GM23338 (cell line): ENCODE results near the gene CAT. TPM values are rescaled to one million over a fixed set of nuclear protein-coding genes. Genes with fewer than 3 reads are reported as not detected.

Experiments used
- ATAC-seq: fragments of 200-7000 bp; cut with Tn5 transposase; 3 replicates; pipeline ENCODE4 v1.9.1; 2020
- DNase-seq: peaks from one replicate; pipeline ENCODE4 v3.0.0-alpha.2; 2015; ENCODE audit warnings: low spot score
- H2AFZ ChIP-seq: fragments of 200-600 bp; sonication (generic); 2 replicates; pipeline ENCODE4 v1.8.0; 2016; ENCODE audit warnings: antibody characterized with exemption, mild to moderate bottlenecking, moderate library complexity
- H3F3A ChIP-seq: fragments of 200-600 bp; sonication (generic); replicated peaks from 2 replicates; pipeline ENCODE4 v1.8.0; 2017; ENCODE audit warnings: antibody characterized with exemption, mixed run types, low read depth
- H3K27ac ChIP-seq: fragments of 200-600 bp; sonication (generic); 2 replicates; pipeline ENCODE4 v1.6.1; 2016; ENCODE audit warnings: low read depth
- H3K27me3 ChIP-seq: fragments of 200-600 bp; sonication (generic); 2 replicates; pipeline ENCODE4 v1.8.0; 2016; ENCODE audit warnings: mild to moderate bottlenecking, mixed run types, moderate library complexity; ENCODE audit not compliant: insufficient read depth
- H3K36me3 ChIP-seq: fragments of 200-600 bp; sonication (generic); 2 replicates; pipeline ENCODE4 v1.8.0; 2016; ENCODE audit warnings: mild to moderate bottlenecking; ENCODE audit not compliant: insufficient read depth
- H3K4me1 ChIP-seq: fragments of 200-600 bp; sonication (generic); 2 replicates; pipeline ENCODE4 v1.8.0; 2016; ENCODE audit warnings: mild to moderate bottlenecking, moderate library complexity; ENCODE audit not compliant: insufficient read depth
- H3K4me2 ChIP-seq: fragments of 200-600 bp; sonication (generic); 2 replicates; pipeline ENCODE4 v1.7.1; 2017; ENCODE audit warnings: mixed run types
- H3K4me3 ChIP-seq: fragments of 200-600 bp; sonication (generic); 2 replicates; pipeline ENCODE4 v1.6.1; 2016; ENCODE audit warnings: mixed run types
- H3K79me2 ChIP-seq: fragments of 200-600 bp; sonication (generic); replicated peaks from 2 replicates; pipeline ENCODE4 v1.8.0; 2017; ENCODE audit warnings: mild to moderate bottlenecking; ENCODE audit not compliant: insufficient read depth
- H3K9me2 ChIP-seq: fragments of 200-600 bp; sonication (generic); 2 replicates; pipeline ENCODE4 v1.8.0; 2017; ENCODE audit not compliant: insufficient read depth
- H4K20me1 ChIP-seq: fragments of 200-600 bp; sonication (generic); replicated peaks from 2 replicates; pipeline ENCODE4 v1.8.0; 2017; ENCODE audit warnings: mild to moderate bottlenecking; ENCODE audit not compliant: insufficient read depth
- H3K27ac Mint-ChIP-seq: 2 replicates; pipeline ENCODE4 v1.8.0; 2020; ENCODE audit warnings: inconsistent platforms, mild to moderate bottlenecking, moderate library complexity, mixed read lengths
- H3K27me3 Mint-ChIP-seq: 3 replicates; pipeline ENCODE4 v1.8.0; 2022; ENCODE audit warnings: low read depth, mild to moderate bottlenecking, moderate library complexity, mixed read lengths, inconsistent platforms; ENCODE audit not compliant: insufficient read depth, poor library complexity
- H3K36me3 Mint-ChIP-seq: 3 replicates; pipeline ENCODE4 v1.8.0; 2021; ENCODE audit warnings: low read depth, mild to moderate bottlenecking, inconsistent platforms, moderate library complexity, mixed read lengths
- H3K4me1 Mint-ChIP-seq: 3 replicates; pipeline ENCODE4 v1.8.0; 2020; ENCODE audit warnings: mild to moderate bottlenecking, inconsistent platforms, mixed read lengths
- H3K4me3 Mint-ChIP-seq: 3 replicates; pipeline ENCODE4 v1.8.0; 2021; ENCODE audit warnings: moderate library complexity, mild to moderate bottlenecking, inconsistent platforms, mixed read lengths
- H3K9me3 Mint-ChIP-seq: 3 replicates; pipeline ENCODE4 v1.8.0; 2020; ENCODE audit warnings: moderate library complexity, mild to moderate bottlenecking, inconsistent platforms, mixed read lengths
- CREB1 ChIP-seq: fragments of 250-450 bp; sonication (Bioruptor Pico); IDR thresholded peaks from 2 replicates; pipeline ENCODE4 v1.5.0; 2020; ENCODE audit warnings: low read depth, mild to moderate bottlenecking, moderate library complexity
- EZH2 ChIP-seq: fragments of 200-600 bp; sonication (generic); IDR thresholded peaks from one replicate; pipeline ENCODE4 v1.8.0; 2017; ENCODE audit warnings: antibody characterized with exemption, mild to moderate bottlenecking, low read depth; ENCODE audit not compliant: unreplicated experiment
- EZH2phosphoT487 ChIP-seq: fragments of 200-600 bp; sonication (generic); IDR thresholded peaks from one replicate; pipeline ENCODE4 v1.8.1; 2018; ENCODE audit warnings: antibody characterized with exemption; ENCODE audit not compliant: unreplicated experiment
- JUNB ChIP-seq: IDR thresholded peaks from one replicate; pipeline ENCODE4 v1.6.1; 2016; ENCODE audit warnings: antibody characterized with exemption; ENCODE audit not compliant: unreplicated experiment
- NANOG ChIP-seq: IDR thresholded peaks from 2 replicates; pipeline ENCODE4 v1.6.1; 2016; ENCODE audit warnings: antibody characterized with exemption, borderline replicate concordance
- POLR2AphosphoS5 ChIP-seq: IDR thresholded peaks from 2 replicates; pipeline ENCODE4 v1.6.1; 2016; ENCODE audit warnings: antibody characterized with exemption, low read depth
- STAT1 ChIP-seq: IDR thresholded peaks from one replicate; pipeline ENCODE4 v1.6.1; 2016; ENCODE audit warnings: antibody characterized with exemption; ENCODE audit not compliant: unreplicated experiment
- ZNF114 ChIP-seq: fragments of 250-450 bp; sonication (Bioruptor Pico); IDR thresholded peaks from 2 replicates; pipeline ENCODE4 v1.5.0; 2020; ENCODE audit warnings: mild to moderate bottlenecking, moderate library complexity
- ZNF331 ChIP-seq: fragments of 250-450 bp; sonication (Bioruptor Pico); IDR thresholded peaks from 2 replicates; pipeline ENCODE4 v1.5.0; 2020; ENCODE audit warnings: low read depth, mild to moderate bottlenecking, moderate library complexity
- polyA plus RNA-seq: library from polyadenylated mRNA; unstranded; fragments of >200 nt; fragmentation: Nextera tagmentation; extraction: Ambion mirVana; gene quantifications from 2 replicates; pipeline ENCODE4 v1.2.1, GENCODE V29; 2016
- total RNA-seq: library from RNA; depleted of rRNA; stranded (reverse); fragments of >200 nt; shearing (Covaris generic); gene quantifications from 2 replicates; pipeline ENCODE4 v1.2.3, GENCODE V29; 2014
- TF ChIP-seq, protein P1 (sequence below): IDR thresholded peaks from one replicate; pipeline ENCODE4 v1.6.1; 2018; ENCODE audit warnings: antibody characterized with exemption; ENCODE audit not compliant: unreplicated experiment
- TF ChIP-seq, protein P2 (sequence below): IDR thresholded peaks from 2 replicates; pipeline ENCODE4 v1.6.1; 2016; ENCODE audit warnings: antibody characterized with exemption
- TF ChIP-seq, protein P3 (sequence below), 2 experiments: fragments of 200-600 bp in 1 of 2; sonication (generic) in 1 of 2; conservative IDR thresholded peaks; 2 replicates each; pipeline versions ENCODE4 v1.5.1 to v1.6.1; 2016 to 2017; ENCODE audit warnings: antibody characterized with exemption in 2 of 2, low read depth in 2 of 2, mild to moderate bottlenecking in 2 of 2, moderate library complexity in 1 of 2
- TF ChIP-seq, protein P4 (sequence below): fragments of 250-450 bp; sonication (Bioruptor Pico); IDR thresholded peaks from 2 replicates; pipeline ENCODE4 v1.5.0; 2020; ENCODE audit warnings: mild to moderate bottlenecking, moderate library complexity

The CAT gene
- total and polyA plus RNA-seq, 2 experiments from 2014 or later, result 15.9 to 24.0 TPM

DNA sequence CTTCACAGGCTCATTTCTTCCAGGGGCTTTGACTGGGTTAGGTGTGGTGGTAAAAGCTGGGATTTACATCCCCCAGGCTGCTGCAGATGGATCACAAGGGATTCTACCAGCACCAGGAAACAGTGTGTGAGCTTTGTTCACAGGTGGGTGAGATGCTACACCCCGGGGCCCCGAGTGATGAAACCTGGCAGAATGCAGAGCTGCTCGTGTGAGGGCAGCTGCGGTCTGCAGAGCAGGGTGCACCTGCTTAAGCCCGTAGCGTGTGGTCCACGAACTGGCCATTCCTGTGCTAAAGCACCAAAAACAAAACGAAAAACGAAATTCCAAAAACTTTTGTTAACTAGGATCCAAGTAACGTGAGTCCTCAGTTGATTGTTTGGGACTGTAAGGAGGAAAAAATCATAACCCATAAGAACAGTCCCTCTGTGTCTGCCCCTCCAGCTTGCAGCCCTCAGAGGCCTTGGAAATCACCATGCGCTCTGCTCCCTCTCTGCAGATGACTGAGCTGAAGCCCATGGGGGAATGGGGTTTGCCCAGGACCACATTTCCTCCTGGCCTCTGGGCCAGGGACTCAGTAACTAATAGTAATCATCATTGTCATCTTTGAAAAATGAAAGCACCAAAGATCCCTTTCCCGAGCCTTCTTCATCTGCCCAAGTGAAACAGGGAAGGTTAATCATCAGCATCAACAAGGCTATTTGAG lies 50.3 kb downstream of the CAT start:
- no peaks in the 10 kb centered on the region for H3K27me3 ChIP-seq
- DNase-seq (no peak), ATAC-seq (no peak)
- H3K4me1 ChIP-seq, result no peaks in the 10 kb centered on the region
- no peak overlapping the region for H3K4me3 ChIP-seq
- no peaks in the 10 kb centered on the region for H3K79me2 ChIP-seq
- TF ChIP-seq EZH2 (no peak), ZNF331 (CRISPR knock-in tag) (no peak), ZNF114 (no peak), CREB1 (no peak), EZH2phosphoT487 (no peak), STAT1 (no peak), POLR2AphosphoS5 (no peak), JUNB (no peak), NANOG (no peak)
- TF ChIP-seq, protein P1, sequence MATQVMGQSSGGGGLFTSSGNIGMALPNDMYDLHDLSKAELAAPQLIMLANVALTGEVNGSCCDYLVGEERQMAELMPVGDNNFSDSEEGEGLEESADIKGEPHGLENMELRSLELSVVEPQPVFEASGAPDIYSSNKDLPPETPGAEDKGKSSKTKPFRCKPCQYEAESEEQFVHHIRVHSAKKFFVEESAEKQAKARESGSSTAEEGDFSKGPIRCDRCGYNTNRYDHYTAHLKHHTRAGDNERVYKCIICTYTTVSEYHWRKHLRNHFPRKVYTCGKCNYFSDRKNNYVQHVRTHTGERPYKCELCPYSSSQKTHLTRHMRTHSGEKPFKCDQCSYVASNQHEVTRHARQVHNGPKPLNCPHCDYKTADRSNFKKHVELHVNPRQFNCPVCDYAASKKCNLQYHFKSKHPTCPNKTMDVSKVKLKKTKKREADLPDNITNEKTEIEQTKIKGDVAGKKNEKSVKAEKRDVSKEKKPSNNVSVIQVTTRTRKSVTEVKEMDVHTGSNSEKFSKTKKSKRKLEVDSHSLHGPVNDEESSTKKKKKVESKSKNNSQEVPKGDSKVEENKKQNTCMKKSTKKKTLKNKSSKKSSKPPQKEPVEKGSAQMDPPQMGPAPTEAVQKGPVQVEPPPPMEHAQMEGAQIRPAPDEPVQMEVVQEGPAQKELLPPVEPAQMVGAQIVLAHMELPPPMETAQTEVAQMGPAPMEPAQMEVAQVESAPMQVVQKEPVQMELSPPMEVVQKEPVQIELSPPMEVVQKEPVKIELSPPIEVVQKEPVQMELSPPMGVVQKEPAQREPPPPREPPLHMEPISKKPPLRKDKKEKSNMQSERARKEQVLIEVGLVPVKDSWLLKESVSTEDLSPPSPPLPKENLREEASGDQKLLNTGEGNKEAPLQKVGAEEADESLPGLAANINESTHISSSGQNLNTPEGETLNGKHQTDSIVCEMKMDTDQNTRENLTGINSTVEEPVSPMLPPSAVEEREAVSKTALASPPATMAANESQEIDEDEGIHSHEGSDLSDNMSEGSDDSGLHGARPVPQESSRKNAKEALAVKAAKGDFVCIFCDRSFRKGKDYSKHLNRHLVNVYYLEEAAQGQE, result no peak
- TF ChIP-seq, protein P2, sequence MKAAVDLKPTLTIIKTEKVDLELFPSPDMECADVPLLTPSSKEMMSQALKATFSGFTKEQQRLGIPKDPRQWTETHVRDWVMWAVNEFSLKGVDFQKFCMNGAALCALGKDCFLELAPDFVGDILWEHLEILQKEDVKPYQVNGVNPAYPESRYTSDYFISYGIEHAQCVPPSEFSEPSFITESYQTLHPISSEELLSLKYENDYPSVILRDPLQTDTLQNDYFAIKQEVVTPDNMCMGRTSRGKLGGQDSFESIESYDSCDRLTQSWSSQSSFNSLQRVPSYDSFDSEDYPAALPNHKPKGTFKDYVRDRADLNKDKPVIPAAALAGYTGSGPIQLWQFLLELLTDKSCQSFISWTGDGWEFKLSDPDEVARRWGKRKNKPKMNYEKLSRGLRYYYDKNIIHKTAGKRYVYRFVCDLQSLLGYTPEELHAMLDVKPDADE, result no peak
- TF ChIP-seq, protein P3, sequence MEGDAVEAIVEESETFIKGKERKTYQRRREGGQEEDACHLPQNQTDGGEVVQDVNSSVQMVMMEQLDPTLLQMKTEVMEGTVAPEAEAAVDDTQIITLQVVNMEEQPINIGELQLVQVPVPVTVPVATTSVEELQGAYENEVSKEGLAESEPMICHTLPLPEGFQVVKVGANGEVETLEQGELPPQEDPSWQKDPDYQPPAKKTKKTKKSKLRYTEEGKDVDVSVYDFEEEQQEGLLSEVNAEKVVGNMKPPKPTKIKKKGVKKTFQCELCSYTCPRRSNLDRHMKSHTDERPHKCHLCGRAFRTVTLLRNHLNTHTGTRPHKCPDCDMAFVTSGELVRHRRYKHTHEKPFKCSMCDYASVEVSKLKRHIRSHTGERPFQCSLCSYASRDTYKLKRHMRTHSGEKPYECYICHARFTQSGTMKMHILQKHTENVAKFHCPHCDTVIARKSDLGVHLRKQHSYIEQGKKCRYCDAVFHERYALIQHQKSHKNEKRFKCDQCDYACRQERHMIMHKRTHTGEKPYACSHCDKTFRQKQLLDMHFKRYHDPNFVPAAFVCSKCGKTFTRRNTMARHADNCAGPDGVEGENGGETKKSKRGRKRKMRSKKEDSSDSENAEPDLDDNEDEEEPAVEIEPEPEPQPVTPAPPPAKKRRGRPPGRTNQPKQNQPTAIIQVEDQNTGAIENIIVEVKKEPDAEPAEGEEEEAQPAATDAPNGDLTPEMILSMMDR (conservative IDR thresholded peaks at IDR 0.05; ENCODE audit: low read depth in 2 of 2), result no peak
- TF ChIP-seq, protein P4, sequence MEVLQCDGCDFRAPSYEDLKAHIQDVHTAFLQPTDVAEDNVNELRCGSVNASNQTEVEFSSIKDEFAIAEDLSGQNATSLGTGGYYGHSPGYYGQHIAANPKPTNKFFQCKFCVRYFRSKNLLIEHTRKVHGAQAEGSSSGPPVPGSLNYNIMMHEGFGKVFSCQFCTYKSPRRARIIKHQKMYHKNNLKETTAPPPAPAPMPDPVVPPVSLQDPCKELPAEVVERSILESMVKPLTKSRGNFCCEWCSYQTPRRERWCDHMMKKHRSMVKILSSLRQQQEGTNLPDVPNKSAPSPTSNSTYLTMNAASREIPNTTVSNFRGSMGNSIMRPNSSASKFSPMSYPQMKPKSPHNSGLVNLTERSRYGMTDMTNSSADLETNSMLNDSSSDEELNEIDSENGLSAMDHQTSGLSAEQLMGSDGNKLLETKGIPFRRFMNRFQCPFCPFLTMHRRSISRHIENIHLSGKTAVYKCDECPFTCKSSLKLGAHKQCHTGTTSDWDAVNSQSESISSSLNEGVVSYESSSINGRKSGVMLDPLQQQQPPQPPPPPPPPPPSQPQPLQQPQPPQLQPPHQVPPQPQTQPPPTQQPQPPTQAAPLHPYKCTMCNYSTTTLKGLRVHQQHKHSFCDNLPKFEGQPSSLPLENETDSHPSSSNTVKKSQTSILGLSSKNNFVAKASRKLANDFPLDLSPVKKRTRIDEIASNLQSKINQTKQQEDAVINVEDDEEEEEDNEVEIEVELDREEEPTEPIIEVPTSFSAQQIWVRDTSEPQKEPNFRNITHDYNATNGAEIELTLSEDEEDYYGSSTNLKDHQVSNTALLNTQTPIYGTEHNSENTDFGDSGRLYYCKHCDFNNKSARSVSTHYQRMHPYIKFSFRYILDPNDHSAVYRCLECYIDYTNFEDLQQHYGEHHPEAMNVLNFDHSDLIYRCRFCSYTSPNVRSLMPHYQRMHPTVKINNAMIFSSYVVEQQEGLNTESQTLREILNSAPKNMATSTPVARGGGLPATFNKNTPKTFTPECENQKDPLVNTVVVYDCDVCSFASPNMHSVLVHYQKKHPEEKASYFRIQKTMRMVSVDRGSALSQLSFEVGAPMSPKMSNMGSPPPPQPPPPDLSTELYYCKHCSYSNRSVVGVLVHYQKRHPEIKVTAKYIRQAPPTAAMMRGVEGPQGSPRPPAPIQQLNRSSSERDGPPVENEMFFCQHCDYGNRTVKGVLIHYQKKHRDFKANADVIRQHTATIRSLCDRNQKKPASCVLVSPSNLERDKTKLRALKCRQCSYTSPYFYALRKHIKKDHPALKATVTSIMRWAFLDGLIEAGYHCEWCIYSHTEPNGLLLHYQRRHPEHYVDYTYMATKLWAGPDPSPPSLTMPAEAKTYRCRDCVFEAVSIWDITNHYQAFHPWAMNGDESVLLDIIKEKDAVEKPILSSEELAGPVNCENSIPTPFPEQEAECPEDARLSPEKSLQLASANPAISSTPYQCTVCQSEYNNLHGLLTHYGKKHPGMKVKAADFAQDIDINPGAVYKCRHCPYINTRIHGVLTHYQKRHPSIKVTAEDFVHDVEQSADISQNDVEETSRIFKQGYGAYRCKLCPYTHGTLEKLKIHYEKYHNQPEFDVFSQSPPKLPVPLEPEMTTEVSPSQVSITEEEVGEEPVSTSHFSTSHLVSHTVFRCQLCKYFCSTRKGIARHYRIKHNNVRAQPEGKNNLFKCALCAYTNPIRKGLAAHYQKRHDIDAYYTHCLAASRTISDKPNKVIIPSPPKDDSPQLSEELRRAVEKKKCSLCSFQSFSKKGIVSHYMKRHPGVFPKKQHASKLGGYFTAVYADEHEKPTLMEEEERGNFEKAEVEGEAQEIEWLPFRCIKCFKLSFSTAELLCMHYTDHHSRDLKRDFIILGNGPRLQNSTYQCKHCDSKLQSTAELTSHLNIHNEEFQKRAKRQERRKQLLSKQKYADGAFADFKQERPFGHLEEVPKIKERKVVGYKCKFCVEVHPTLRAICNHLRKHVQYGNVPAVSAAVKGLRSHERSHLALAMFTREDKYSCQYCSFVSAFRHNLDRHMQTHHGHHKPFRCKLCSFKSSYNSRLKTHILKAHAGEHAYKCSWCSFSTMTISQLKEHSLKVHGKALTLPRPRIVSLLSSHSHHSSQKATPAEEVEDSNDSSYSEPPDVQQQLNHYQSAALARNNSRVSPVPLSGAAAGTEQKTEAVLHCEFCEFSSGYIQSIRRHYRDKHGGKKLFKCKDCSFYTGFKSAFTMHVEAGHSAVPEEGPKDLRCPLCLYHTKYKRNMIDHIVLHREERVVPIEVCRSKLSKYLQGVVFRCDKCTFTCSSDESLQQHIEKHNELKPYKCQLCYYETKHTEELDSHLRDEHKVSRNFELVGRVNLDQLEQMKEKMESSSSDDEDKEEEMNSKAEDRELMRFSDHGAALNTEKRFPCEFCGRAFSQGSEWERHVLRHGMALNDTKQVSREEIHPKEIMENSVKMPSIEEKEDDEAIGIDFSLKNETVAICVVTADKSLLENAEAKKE (CRISPR knock-in tag), result no peak
- no peak overlapping the region for H2AFZ ChIP-seq
- Mint-ChIP-seq H3K4me3 (no peak overlapping the region), H3K4me1 (no peaks in the 10 kb centered on the region), H3K27me3 (peaks cover 6% of the 10 kb centered on the region), H3K27ac (no peak overlapping the region), H3K9me3 (no peaks in the 10 kb centered on the region), H3K36me3 (no peaks in the 10 kb centered on the region)
- H3F3A ChIP-seq, result no peaks in the 10 kb centered on the region
- no peak overlapping the region for H3K4me2 ChIP-seq
- H3K9me2 ChIP-seq, result no peaks in the 10 kb centered on the region; the same call in 1 of the 2 replicates
- H3K27ac ChIP-seq, result no peak overlapping the region
- no peaks in the 10 kb centered on the region for H3K36me3 ChIP-seq
- no peaks in the 10 kb centered on the region for H4K20me1 ChIP-seq
